K562 (cell line): ENCODE results near the gene MYMX. TPM values are rescaled to one million over a fixed set of nuclear protein-coding genes. Genes with fewer than 3 reads are reported as not detected.

Source experiments
- ATAC-seq: fragments of 200-7000 bp; cut with Tn5 transposase; 3 replicates; pipeline ENCODE4 v1.9.1; 2020; ENCODE audit warnings: moderate library complexity
- BruUV-seq: library from RNA; stranded (reverse); fragments of 400-500 nt; replicated peaks from 2 replicates; lab custom pipeline; 2021; lab: Mats Ljungman, UMichigan
- CTCF ChIA-PET: fragments of 300-600 bp; formaldehyde crosslinking; extraction: SDS; loops from one replicate; lab custom pipeline; 2021; ENCODE audit warnings: low intra/inter-chr PET ratio; lab: Yijun Ruan, JAX
- POLR2A ChIA-PET: fragments of 300-600, 350-650 bp; sonication (Branson Sonifier 250); formaldehyde crosslinking; extraction: SDS; loops from one replicate; lab custom pipeline; 2021; ENCODE audit warnings: antibody characterized with exemption, inconsistent platforms; lab: Yijun Ruan, JAX
- DNase-seq, 4 experiments: peaks; one replicate each; pipeline versions ENCODE4 v3.0.0 to v3.0.0-alpha.2; 2011 to 2018; ENCODE audit warnings: low spot score in 3 of 4, mixed read lengths in 3 of 4; ENCODE audit errors: extremely low read depth in 1 of 4
- FAIRE-seq: peaks from 2 replicates; lab custom pipeline; 2011; peaks lifted over from hg19 to GRCh38; lab: Jason Lieb, UNC
- H2AFZ ChIP-seq: 2 replicates; pipeline ENCODE4 v1.6.0; 2011; ENCODE audit warnings: low read depth, low read length, control low read depth, inconsistent platforms
- H3K27ac ChIP-seq: fragments of 200-600 bp; 3 replicates; pipeline ENCODE4 v1.8.0; 2011; ENCODE audit warnings: low read depth, mild to moderate bottlenecking, control low read depth, inconsistent platforms, low read length, moderate library complexity, mixed read lengths; ENCODE audit errors: extremely low read depth
- H3K27me3 ChIP-seq, 2 experiments: fragments of 300-600 bp in 1 of 2; 2 replicates in 1 of 2; 3 replicates in 1 of 2; pipeline versions ENCODE4 v1.6.0 to v1.8.0; 2011; ENCODE audit warnings: inconsistent platforms in 2 of 2, low read length in 2 of 2, mild to moderate bottlenecking in 1 of 2, mixed read lengths in 1 of 2, moderate library complexity in 1 of 2; ENCODE audit not compliant: control insufficient read depth in 2 of 2, insufficient read depth in 2 of 2
- H3K36me3 ChIP-seq: fragments of 300-600 bp; 3 replicates; pipeline ENCODE4 v1.8.0; 2011; ENCODE audit warnings: mild to moderate bottlenecking, low read length, inconsistent platforms; ENCODE audit not compliant: control insufficient read depth, insufficient read depth
- H3K4me1 ChIP-seq, 2 experiments: fragments of 200-600 bp in 1 of 2; replicated peaks in 1 of 2; 2 replicates in 1 of 2; 3 replicates in 1 of 2; pipeline versions ENCODE4 v1.5.1 to v1.8.0; 2011; ENCODE audit warnings: inconsistent platforms in 2 of 2, low read length in 2 of 2, mild to moderate bottlenecking in 1 of 2, mixed read lengths in 1 of 2, moderate library complexity in 1 of 2; ENCODE audit not compliant: control insufficient read depth in 2 of 2, insufficient read depth in 2 of 2
- H3K4me2 ChIP-seq: 2 replicates; pipeline ENCODE4 v1.6.1; 2011; ENCODE audit warnings: low read length, control low read depth, inconsistent platforms, mixed read lengths; ENCODE audit not compliant: insufficient read depth
- H3K4me3 ChIP-seq: fragments of 200-600 bp; sonication (generic), shearing (Covaris generic); 2 replicates; pipeline ENCODE4 v1.5.1; 2016; ENCODE audit warnings: control low read depth, inconsistent platforms
- H3K79me2 ChIP-seq: fragments of 200-600 bp; 3 replicates; pipeline ENCODE4 v1.8.0; 2011; ENCODE audit warnings: low read length, inconsistent platforms; ENCODE audit not compliant: control insufficient read depth, insufficient read depth
- H3K9ac ChIP-seq, 2 experiments: 2 replicates each; pipeline versions ENCODE4 v1.6.0 to v1.6.1; 2011; ENCODE audit warnings: low read depth in 2 of 2, low read length in 2 of 2, control low read depth in 1 of 2, inconsistent platforms in 1 of 2, mild to moderate bottlenecking in 1 of 2, mixed read lengths in 1 of 2; ENCODE audit not compliant: insufficient read depth in 1 of 2
- H3K9me1 ChIP-seq: one replicate; pipeline ENCODE4 v1.6.0; 2011; ENCODE audit warnings: inconsistent platforms, mild to moderate bottlenecking, low read length, moderate library complexity; ENCODE audit not compliant: control insufficient read depth, insufficient read depth
- H3K9me3 ChIP-seq: replicated peaks from 2 replicates; pipeline ENCODE4 v1.5.1; 2011; ENCODE audit warnings: low read depth, low read length, inconsistent platforms; ENCODE audit not compliant: control insufficient read depth, insufficient read depth
- H4K20me1 ChIP-seq: replicated peaks from 2 replicates; pipeline ENCODE4 v1.6.1; 2011; ENCODE audit warnings: low read length, inconsistent platforms, mixed read lengths; ENCODE audit not compliant: control insufficient read depth, insufficient read depth
- CREB1 ChIP-seq, 2 experiments: sonication (generic) in 1 of 2; formaldehyde crosslinking in 1 of 2; IDR thresholded peaks; 2 replicates each; pipeline versions ENCODE4 v1.6.1 to v1.8.0; 2012 to 2022; ENCODE audit warnings: inconsistent platforms in 1 of 2, mild to moderate bottlenecking in 1 of 2, missing genetic modification reagents in 1 of 2, moderate library complexity in 1 of 2
- ELF1 ChIP-seq: fragments of 200-800 bp; sonication (Bioruptor generic); IDR thresholded peaks from 2 replicates; pipeline ENCODE4 v1.6.1; 2016; ENCODE audit warnings: missing genetic modification characterization, missing compliant biosample characterization
- ETV6 ChIP-seq, 3 experiments: fragments of 150-350 bp in 1 of 3; sonication (generic) in 1 of 3; formaldehyde crosslinking in 1 of 3; IDR thresholded peaks; 2 replicates each; pipeline versions ENCODE4 v1.6.1 to v1.8.0; 2014 to 2022; ENCODE audit warnings: borderline replicate concordance in 2 of 3, low read depth in 2 of 3, antibody characterized with exemption in 1 of 3, low read length in 1 of 3, mild to moderate bottlenecking in 1 of 3, missing genetic modification reagents in 1 of 3
- HES1 ChIP-seq: fragments of 450-650 bp; IDR thresholded peaks from 2 replicates; pipeline ENCODE4 v1.6.1; 2016; ENCODE audit warnings: low read depth, mild to moderate bottlenecking, moderate library complexity
- HNRNPLL ChIP-seq: fragments of 200-400 bp; formaldehyde crosslinking; IDR thresholded peaks from 2 replicates; pipeline ENCODE4 v1.6.1; 2017; ENCODE audit warnings: low read length, low read depth, mild to moderate bottlenecking; ENCODE audit not compliant: poor library complexity, severe bottlenecking
- JUNB ChIP-seq: fragments of 450-650 bp; formaldehyde crosslinking; conservative IDR thresholded peaks from 2 replicates; pipeline ENCODE4 v1.4.0; 2020; ENCODE audit warnings: mild to moderate bottlenecking
- POU5F1 ChIP-seq: fragments of 150-350 bp; IDR thresholded peaks from 2 replicates; pipeline ENCODE4 v1.6.1; 2014; ENCODE audit warnings: borderline replicate concordance, low read length, low read depth, mild to moderate bottlenecking; ENCODE audit not compliant: partially characterized antibody
- RBBP5 ChIP-seq: fragments of 200-600 bp; sonication (generic); IDR thresholded peaks from 2 replicates; pipeline ENCODE4 v1.6.1; 2012; ENCODE audit warnings: borderline replicate concordance, mild to moderate bottlenecking, low read length, control low read depth, inconsistent platforms; ENCODE audit not compliant: insufficient read depth, poor library complexity, severe bottlenecking
- SUPT5H ChIP-seq: fragments of 450-650 bp; IDR thresholded peaks from 2 replicates; pipeline ENCODE4 v1.6.1; 2016
- TAL1 ChIP-seq: fragments of 450-650 bp; IDR thresholded peaks from 2 replicates; pipeline ENCODE4 v1.6.1; 2016; ENCODE audit warnings: mild to moderate bottlenecking
- ZFX ChIP-seq: sonication (generic); formaldehyde crosslinking; IDR thresholded peaks from 2 replicates; pipeline ENCODE4 v1.8.0; 2022; ENCODE audit warnings: mild to moderate bottlenecking, missing genetic modification reagents, moderate library complexity
- ZMIZ1 ChIP-seq, 2 experiments: fragments of 150-350 bp in 1 of 2; IDR thresholded peaks; 2 replicates each; pipeline ENCODE4 v1.6.1; 2012 to 2016; ENCODE audit warnings: low read depth in 2 of 2, low read length in 2 of 2, mild to moderate bottlenecking in 1 of 2, moderate library complexity in 1 of 2
- ZNF263 ChIP-seq: sonication (generic); formaldehyde crosslinking; IDR thresholded peaks from 2 replicates; pipeline ENCODE4 v1.8.0; 2022; ENCODE audit warnings: mild to moderate bottlenecking, missing genetic modification reagents, borderline replicate concordance
- ZNF511 ChIP-seq: sonication (generic); formaldehyde crosslinking; IDR thresholded peaks from 2 replicates; pipeline ENCODE4 v1.8.0; 2022; ENCODE audit warnings: mild to moderate bottlenecking, missing genetic modification reagents
- WGBS: fragments of 100-300 bp; shearing (Covaris generic); methylation state at CpG from one replicate; pipeline ENCODE4 v1.1.6; 2016; ENCODE audit warnings: low coverage, mixed read lengths; ENCODE audit not compliant: insufficient coverage; ENCODE audit errors: missing lambda C conversion rate; 5-methylcytosine and 5-hydroxymethylcytosine counted together
- in situ Hi-C: fragments of 300-500 bp; cut with MboI; formaldehyde crosslinking; loops from 4 replicates; pipeline ENCODE4 v1.15.0; 2018; ENCODE audit warnings: inconsistent platforms, mixed read lengths
- intact Hi-C: fragments of 100-400 bp; cut with micrococcal nuclease; formaldehyde crosslinking; loops from 2 replicates; pipeline ENCODE4 v1.14.2; 2022
- polyA plus RNA-seq, 8 experiments: library from polyadenylated mRNA; depleted of rRNA in 4 of 8; stranded (reverse) in 5 of 8; unstranded in 3 of 8; fragments of >200 nt; fragmentation: Nextera tagmentation in 2 of 8; fragmentation: Illumina TruSeq in 1 of 8; extraction: Ambion mirVana in 2 of 8; extraction: Trizol in 1 of 8; gene quantifications; 2 replicates each; pipeline versions ENCODE4 v1.2.1 to v1.2.3, GENCODE V29; 2011 to 2014; ENCODE audit warnings: inconsistent platforms in 1 of 8, missing spikeins in 1 of 8
- total RNA-seq, 7 experiments: library from RNA; depleted of rRNA in 6 of 7; stranded (reverse); fragments of >200 nt in 6 of 7; fragmentation: Illumina TruSeq in 2 of 7; extraction: Trizol in 2 of 7; gene quantifications; 2 replicates each; pipeline versions ENCODE4 v1.2.1 to v1.2.3, GENCODE V29; 2011 to 2021; ENCODE audit warnings: low replicate concordance in 1 of 7

Gene MYMX
- total and polyA plus RNA-seq, 9 of the 15 experiments (the other 6 are each of a cell fraction or from before 2014, with no cell fraction given), result 0.12 TPM; not detected in 8

GRCh38 chr6:44263354-44264100 lies 46.8 kb downstream of the MYMX start:
- peak in 2 of 4 experiments; percentile 39 to 40 for DNase-seq
- in situ Hi-C loops, result no loop called here
- FAIRE-seq, result peak; percentile 46
- H3K36me3 ChIP-seq, result peaks cover 41% of the 10 kb centered on the region; the same call in 1 of the 3 replicates
- H3K27me3 ChIP-seq, result peaks cover 2% of the 10 kb centered on the region in 2 experiments; a peak in 3 of 5 replicates
- no peaks in the 10 kb centered on the region for H4K20me1 ChIP-seq
- ChIA-PET POLR2A (interaction anchor here (0.5 to 8.2 kb wide), 8 partner anchors 9 to 367 kb away, joined by 3 to 69 read pairs (median 4); partner anchors contain the start of gene HSP90AB1), CTCF (interaction anchor here (1.0 kb wide), 1 partner anchor 540 kb away, joined by 5 read pairs; no protein-coding TSS in a partner anchor)
- peaks cover 19 to 34% of the 10 kb centered on the region in 2 experiments; a peak in 4 of 5 replicates for H3K4me1 ChIP-seq
- H3K4me2 ChIP-seq, result peak overlapping the region; percentile 90
- no TSS peak for BruUV-seq
- H3K27ac ChIP-seq, result no peak overlapping the region; the same call in 2 of the 3 replicates
- no peaks in the 10 kb centered on the region for H3K9me1 ChIP-seq
- no peaks in the 10 kb centered on the region for H3K9me3 ChIP-seq
- no peak overlapping the region for H2AFZ ChIP-seq
- H3K79me2 ChIP-seq, result peaks cover 17% of the 10 kb centered on the region
- H3K4me3 ChIP-seq, result peak overlapping the region; percentile 83
- WGBS, result 43% methylated on average over 8 of the region's 9 CpGs
- intact Hi-C loops, result loop anchor here (1.0 kb wide), 1 partner anchor 91 kb away; no protein-coding TSS in a partner anchor
- ATAC-seq, result no peak
- H3K9ac ChIP-seq, result peak overlapping the region in 1 of 2 experiments; percentile 94; a peak in 2 of 4 replicates
- TF ChIP-seq TAL1, result no peak
- peak; percentile 8; the same call in 1 of the 2 replicates for TF ChIP-seq ZNF263
- no peak for TF ChIP-seq HES1
- TF ChIP-seq ZMIZ1 (IDR thresholded peaks at IDR 0.05; ENCODE audit: low read depth in 2 of 2, low read length in 2 of 2), result no peak
- no peak for TF ChIP-seq CREB1 (IDR thresholded peaks at IDR 0.05)
- no peak for TF ChIP-seq CREB1 (CRISPR knock-in tag; IDR thresholded peaks at IDR 0.05)
- TF ChIP-seq ELF1 (tag), result peak; percentile 25; the same call in 1 of the 2 replicates
- TF ChIP-seq SUPT5H, result no peak
- TF ChIP-seq RBBP5, result no peak
- no peak for TF ChIP-seq POU5F1
- TF ChIP-seq HNRNPLL, result no peak
- 0 out of 2 replicates have a peak, but pooled peaks have one; percentile 8 for TF ChIP-seq ZNF511 (CRISPR knock-in tag)
- peak; percentile 65 to 85; a peak in 2 of 4 replicates for TF ChIP-seq ETV6 (IDR thresholded peaks at IDR 0.05; ENCODE audit: borderline replicate concordance in 1 of 2, low read depth in 2 of 2, low read length in 1 of 2)
- no peak for TF ChIP-seq ETV6 (CRISPR knock-in tag; IDR thresholded peaks at IDR 0.05; ENCODE audit: borderline replicate concordance)
- no peak for TF ChIP-seq JUNB (CRISPR knock-in tag)
- TF ChIP-seq ZFX (CRISPR knock-in tag), result peak; percentile 26; the same call in 1 of the 2 replicates
